HepG2 (cell line): ENCODE data around the gene C2. TPM values are rescaled to one million over a fixed set of nuclear protein-coding genes. Genes with fewer than 3 reads are reported as not detected.

Experiments used
- CBX2 ChIP-seq, 2 experiments: fragments of 200-600 bp in 1 of 2; sonication (generic); formaldehyde crosslinking in 1 of 2; IDR thresholded peaks; 2 replicates each; pipeline versions ENCODE4 v1.7.0 to v1.8.1; 2018 to 2022; ENCODE audit warnings: low read depth in 2 of 2, low read length in 1 of 2, mild to moderate bottlenecking in 1 of 2, missing genetic modification reagents in 1 of 2
- CSRNP1 ChIP-seq: sonication (generic); formaldehyde crosslinking; IDR thresholded peaks from 2 replicates; pipeline ENCODE4 v1.8.1; 2023; ENCODE audit warnings: mild to moderate bottlenecking, missing genetic modification reagents
- GATAD1 ChIP-seq: IDR thresholded peaks from 2 replicates; pipeline ENCODE4 v1.6.1; 2016; ENCODE audit warnings: missing genetic modification reagents, missing compliant biosample characterization
- GTF2F1 ChIP-seq: fragments of 150-350 bp; IDR thresholded peaks from 2 replicates; pipeline ENCODE4 v1.6.1; 2014; ENCODE audit warnings: low read length
- KAT2B ChIP-seq: fragments of 150-350 bp; IDR thresholded peaks from 2 replicates; pipeline ENCODE4 v1.6.1; 2014; ENCODE audit warnings: low read depth, low read length, borderline replicate concordance
- KLF15 ChIP-seq: sonication (generic); formaldehyde crosslinking; IDR thresholded peaks from 2 replicates; pipeline ENCODE4 v1.8.1; 2023; ENCODE audit warnings: borderline replicate concordance, mild to moderate bottlenecking, inconsistent platforms, missing genetic modification reagents, mixed read lengths
- KLF9 ChIP-seq: IDR thresholded peaks from 2 replicates; pipeline ENCODE4 v1.6.1; 2016; ENCODE audit warnings: low read depth
- MYNN ChIP-seq: sonication (generic); formaldehyde crosslinking; IDR thresholded peaks from 2 replicates; pipeline ENCODE4 v1.4.0; 2020; ENCODE audit warnings: mild to moderate bottlenecking, low read depth, missing genetic modification reagents
- POLR2AphosphoS5 ChIP-seq: IDR thresholded peaks from 2 replicates; pipeline ENCODE4 v1.6.1; 2012; ENCODE audit warnings: low read depth, low read length
- RXRB ChIP-seq: IDR thresholded peaks from 2 replicates; pipeline ENCODE4 v1.6.1; 2016; ENCODE audit warnings: borderline replicate concordance, missing genetic modification reagents, missing compliant biosample characterization
- SIN3B ChIP-seq: fragments of 150-350 bp; IDR thresholded peaks from 2 replicates; pipeline ENCODE4 v1.6.1; 2014; ENCODE audit warnings: low read length
- SIX1 ChIP-seq: sonication (generic); formaldehyde crosslinking; IDR thresholded peaks from 2 replicates; pipeline ENCODE4 v1.4.0; 2020; ENCODE audit warnings: missing genetic modification reagents, borderline replicate concordance
- SIX4 ChIP-seq: sonication (generic); formaldehyde crosslinking; IDR thresholded peaks from 2 replicates; pipeline ENCODE4 v1.4.0; 2020; ENCODE audit warnings: missing genetic modification reagents
- UBTF ChIP-seq: sonication (generic); formaldehyde crosslinking; IDR thresholded peaks from 2 replicates; pipeline ENCODE4 v1.4.0; 2020; ENCODE audit warnings: mild to moderate bottlenecking, missing genetic modification reagents
- XRCC5 ChIP-seq: fragments of 200-400 bp; formaldehyde crosslinking; optimal IDR thresholded peaks from 2 replicates; pipeline ENCODE3; 2017; ENCODE audit warnings: mild to moderate bottlenecking, low read length
- ZBTB46 ChIP-seq: sonication (generic); formaldehyde crosslinking; IDR thresholded peaks from 2 replicates; pipeline ENCODE4 v1.4.0; 2020; ENCODE audit warnings: mild to moderate bottlenecking, missing genetic modification reagents, borderline replicate concordance
- ZFAT ChIP-seq: sonication (generic); formaldehyde crosslinking; conservative IDR thresholded peaks from 2 replicates; pipeline ENCODE4 v1.8.1; 2023; ENCODE audit warnings: missing genetic modification reagents, inconsistent platforms
- ZNF10 ChIP-seq: sonication (generic); formaldehyde crosslinking; IDR thresholded peaks from 2 replicates; pipeline ENCODE4 v1.4.0; 2020; ENCODE audit warnings: mild to moderate bottlenecking, low read depth, missing genetic modification reagents, borderline replicate concordance
- ZNF224 ChIP-seq: sonication (generic); formaldehyde crosslinking; IDR thresholded peaks from 2 replicates; pipeline ENCODE4 v1.5.0; 2020; ENCODE audit warnings: mild to moderate bottlenecking, missing genetic modification reagents
- ZNF33B ChIP-seq: sonication (generic); formaldehyde crosslinking; IDR thresholded peaks from 2 replicates; pipeline ENCODE4 v1.5.1; 2020; ENCODE audit warnings: mild to moderate bottlenecking, missing genetic modification reagents
- ZNF432 ChIP-seq: sonication (generic); formaldehyde crosslinking; IDR thresholded peaks from 2 replicates; pipeline ENCODE4 v1.5.0; 2020; ENCODE audit warnings: missing genetic modification reagents, mild to moderate bottlenecking, borderline replicate concordance
- ZNF7 ChIP-seq: IDR thresholded peaks from 2 replicates; pipeline ENCODE4 v1.6.1; 2016; ENCODE audit warnings: missing biosample characterization, missing genetic modification reagents
- ZNF772 ChIP-seq: sonication (generic); formaldehyde crosslinking; IDR thresholded peaks from 2 replicates; pipeline ENCODE4 v1.5.0; 2020; ENCODE audit warnings: mild to moderate bottlenecking, missing genetic modification reagents
- polyA plus RNA-seq, 8 experiments: library from polyadenylated mRNA; depleted of rRNA in 3 of 8; stranded (reverse) in 7 of 8; unstranded in 1 of 8; fragments of >200 nt; fragmentation: Illumina TruSeq in 4 of 8; extraction: Trizol in 4 of 8; gene quantifications; 2 replicates each; pipeline versions ENCODE4 v1.2.1 to v1.2.3, GENCODE V29; 2011 to 2016; ENCODE audit warnings: low read depth in 4 of 8, missing spikeins in 1 of 8, mixed read lengths in 1 of 8; ENCODE audit not compliant: insufficient read depth in 1 of 8
- total RNA-seq, 5 experiments: library from RNA; depleted of rRNA; stranded (reverse); fragments of >200 nt; fragmentation: Illumina TruSeq; extraction: Trizol; gene quantifications; 2 replicates each; pipeline ENCODE4 v1.2.3, GENCODE V29; 2016; ENCODE audit warnings: low read depth in 1 of 5
- TF ChIP-seq, protein P1 (sequence below): sonication (generic); formaldehyde crosslinking; IDR thresholded peaks from 2 replicates; pipeline ENCODE4 v1.4.0; 2020; ENCODE audit warnings: missing genetic modification reagents
- TF ChIP-seq, protein P2 (sequence below): sonication (generic); formaldehyde crosslinking; IDR thresholded peaks from 2 replicates; pipeline ENCODE4 v1.5.0; 2020; ENCODE audit warnings: missing genetic modification reagents, mild to moderate bottlenecking, borderline replicate concordance

C2 gene
- total and polyA plus RNA-seq, 2 of the 13 experiments (the other 11 are each of a cell fraction or from before 2014, with no cell fraction given): 165 to 307 TPM

DNA sequence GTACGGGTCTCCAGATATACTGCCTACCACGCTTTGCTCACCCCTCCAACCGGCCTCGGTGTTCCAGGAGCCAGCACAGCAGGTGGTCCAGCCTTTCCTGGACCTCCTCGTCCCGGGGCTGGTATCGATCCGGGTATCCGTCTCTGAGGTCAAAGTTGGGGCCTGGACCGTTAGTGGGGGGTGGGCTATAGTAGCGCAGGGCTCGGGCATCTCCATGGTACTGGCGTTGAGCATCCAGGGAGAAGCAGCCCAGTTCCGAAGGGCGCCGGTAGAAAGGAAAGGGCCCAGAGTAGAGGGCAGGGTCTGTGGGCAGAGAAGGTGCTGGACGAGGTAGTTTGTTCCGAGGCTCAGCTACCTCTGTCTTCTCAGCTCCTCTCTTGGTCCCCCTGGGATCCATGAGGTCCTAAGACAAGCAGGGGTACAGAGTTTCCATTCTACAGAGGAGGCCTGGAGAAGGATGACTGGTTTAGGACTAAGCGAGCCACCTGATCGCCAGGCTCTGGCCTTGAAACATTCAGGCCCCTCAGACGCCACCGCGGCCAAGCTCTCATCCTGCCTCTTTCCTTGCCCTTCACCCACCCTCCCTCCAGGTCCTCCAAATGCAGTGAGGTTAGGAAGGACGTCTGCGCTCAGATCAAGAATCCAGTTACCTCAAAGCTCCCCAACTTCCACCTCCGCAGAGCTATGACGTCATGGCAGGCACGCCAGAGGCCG, 43.9 kb downstream of the C2 start (continued):
- TF ChIP-seq POLR2AphosphoS5 (no peak), ZNF772 (CRISPR knock-in tag) (no peak), GATAD1 (no peak), SIX4 (no peak), KAT2B (no peak), XRCC5 (no peak), SIN3B (no peak), KLF9 (no peak), GTF2F1 (no peak), CSRNP1 (CRISPR knock-in tag) (no peak), ZBTB46 (CRISPR knock-in tag) (no peak), RXRB (CRISPR knock-in tag) (no peak), MYNN (CRISPR knock-in tag) (no peak), UBTF (no peak), ZNF7 (no peak), ZNF33B (no peak; the same call in none of the 2 replicates), ZNF432 (no peak), SIX1 (no peak), CBX2 (IDR thresholded peaks at IDR 0.05; ENCODE audit: low read depth, low read length) (no peak), CBX2 (CRISPR knock-in tag; IDR thresholded peaks at IDR 0.05; ENCODE audit: low read depth) (no peak), KLF15 (CRISPR knock-in tag) (no peak), ZFAT (no peak; the same call in none of the 2 replicates), ZNF10 (CRISPR knock-in tag) (no peak), ZNF224 (CRISPR knock-in tag) (peak; percentile 61; the same call in 1 of the 2 replicates)
- TF ChIP-seq, protein P1, sequence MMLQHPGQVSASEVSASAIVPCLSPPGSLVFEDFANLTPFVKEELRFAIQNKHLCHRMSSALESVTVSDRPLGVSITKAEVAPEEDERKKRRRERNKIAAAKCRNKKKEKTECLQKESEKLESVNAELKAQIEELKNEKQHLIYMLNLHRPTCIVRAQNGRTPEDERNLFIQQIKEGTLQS: no peak
- TF ChIP-seq, protein P2, sequence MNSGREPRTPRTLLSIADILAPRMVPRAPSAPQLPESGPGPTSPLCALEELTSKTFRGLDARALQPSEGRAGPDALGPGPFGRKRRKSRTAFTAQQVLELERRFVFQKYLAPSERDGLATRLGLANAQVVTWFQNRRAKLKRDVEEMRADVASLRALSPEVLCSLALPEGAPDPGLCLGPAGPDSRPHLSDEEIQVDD (CRISPR knock-in tag): no peak
